Ovary (tissue), 9 donors: Measurements from ENCODE around the gene SNX25. TPM values are rescaled to one million over a fixed set of nuclear protein-coding genes. Genes with fewer than 3 reads are reported as not detected.

ENCODE experiments used
- DNase-seq, 5 donors: peaks; one replicate each; pipeline ENCODE4 v3.0.0-alpha.2; 2019 to 2020
- H3K27ac ChIP-seq, 2 donors: fragments of 200-600 bp; one replicate each; pipeline versions ENCODE4 v1.5.1 to v1.8.0; 2019 to 2022
- H3K27me3 ChIP-seq: fragments of 200-600 bp; one replicate; pipeline ENCODE4 v1.8.0; 2022
- H3K36me3 ChIP-seq: fragments of 200-600 bp; sonication (generic); one replicate; pipeline ENCODE4 v1.5.1; 2019
- H3K4me1 ChIP-seq: one replicate; pipeline ENCODE4 v1.8.1; 2013; ENCODE audit warnings: mild to moderate bottlenecking, moderate library complexity; ENCODE audit not compliant: insufficient read depth
- H3K4me3 ChIP-seq: fragments of 200-600 bp; sonication (generic); one replicate; pipeline ENCODE4 v1.5.1; 2017
- H3K9me3 ChIP-seq, 2 donors: fragments of 200-600 bp in 1 of 2; sonication (generic) in 1 of 2; one replicate each; pipeline versions ENCODE4 v1.5.1 to v1.8.1; 2013 to 2019; ENCODE audit warnings: mild to moderate bottlenecking in 1 of 2, moderate library complexity in 1 of 2
- CTCF ChIP-seq, 3 donors: fragments of 450-650 bp in 2 of 3; fragments of 200-600 bp in 1 of 3; IDR thresholded peaks; one replicate each; pipeline versions ENCODE4 v1.5.1 to v1.8.0; 2016 to 2022; ENCODE audit warnings: antibody characterized with exemption in 3 of 3, mild to moderate bottlenecking in 1 of 3
- EP300 ChIP-seq: sonication (generic); formaldehyde crosslinking; IDR thresholded peaks from one replicate; pipeline ENCODE4 v1.6.1; 2017; ENCODE audit warnings: antibody characterized with exemption
- POLR2A ChIP-seq: fragments of 450-650 bp; IDR thresholded peaks from one replicate; pipeline ENCODE4 v1.6.1; 2017; ENCODE audit warnings: antibody characterized with exemption, mild to moderate bottlenecking, moderate library complexity
- WGBS, 3 donors: extraction: QIAGEN DNeasy Blood & Tissue Kit in 1 of 3; methylation state at CpG; one replicate each; pipeline versions ENCODE4 v1.1.5 to v1.1.7; 2013 to 2017; 5-methylcytosine and 5-hydroxymethylcytosine counted together
- intact Hi-C, 4 donors: fragments of 100-400 bp; cut with DNase I; formaldehyde crosslinking; loops; one replicate each; pipeline versions ENCODE4 v1.11.0 to v1.15.1; 2022 to 2023
- polyA plus RNA-seq, 2 donors: library from polyadenylated mRNA; stranded (reverse); fragments of 200-250 nt in 1 of 2; fragments of 350-450 nt in 1 of 2; fragmentation: Illumina TruSeq in 1 of 2; extraction: RNeasy Lipid Tissue Mini Kit (QIAGEN cat#74804) in 1 of 2; gene quantifications; one replicate each; pipeline ENCODE4 v1.2.3, GENCODE V29; 2013 to 2014
- total RNA-seq, 7 donors: library from RNA; depleted of rRNA in 2 of 7; stranded (reverse); fragments of >200 nt in 2 of 7; fragmentation: NEBNext Ultra II Directional in 3 of 7; extraction: Animal tissue kit (Norgen Biotek cat#: 25700) in 3 of 7; gene quantifications; one replicate each; pipeline versions ENCODE4 v1.1.0 to v1.2.4, GENCODE V29; 2016 to 2023
- donor health status: DM: no; HTN: no; CAD: no; lungs with moderate emphysema.
- donor health status: DM: no; HTN: no; CAD: no.
- donor health status: Bipolar disorder and iron deficiency.
- donor health status: DM: yes; HTN: yes; CAD: no.
- donor health status: DM: no; HTN: no; CAD: no.
- donor health status: DM: yes; HTN: yes; CAD: no.

SNX25 gene
- total and polyA plus RNA-seq, 9 donors, result 7.9 to 28.4 (median 19.1) TPM

- Histone ChIP-seq H3K4me3 (no peak overlapping the region), H3K27ac (no peak overlapping the region), H3K36me3 (no peaks in the 10 kb centered on the region), H3K27me3 (no peaks in the 10 kb centered on the region), H3K4me1 (no peaks in the 10 kb centered on the region), H3K9me3 (no peaks in the 10 kb centered on the region)
- 30 to 54% (median 43%) methylated on average over 4 of the region's 4 CpGs for WGBS, 3 donors
- no peak for TF ChIP-seq CTCF (IDR thresholded peaks at IDR 0.05)
- TF ChIP-seq POLR2A, result no peak
- no peak for TF ChIP-seq EP300
- no peak for DNase-seq
- intact Hi-C loops, result loop anchor here in 1 of 4 donors (10.0 kb wide), 2 partner anchors 45 to 835 kb away; partner anchors contain the start of gene SLC25A4
Measured at GRCh38 chr4:185189606-185190305, 19.6 kb upstream of the SNX25 start.

- DNase-seq, result no peak
- no peak overlapping the region for H3K27ac ChIP-seq
- no peaks in the 10 kb centered on the region for H3K36me3 ChIP-seq
- no peak for TF ChIP-seq EP300
- no peak for TF ChIP-seq CTCF (IDR thresholded peaks at IDR 0.05)
- TF ChIP-seq POLR2A, result no peak
- H3K9me3 ChIP-seq, result no peaks in the 10 kb centered on the region
- H3K27me3 ChIP-seq, result no peaks in the 10 kb centered on the region
- H3K4me1 ChIP-seq, result no peaks in the 10 kb centered on the region
- 67 to 81% (median 71%) methylated on average over 6 of the region's 6 CpGs for WGBS, 3 donors
- intact Hi-C loops, result loop anchor here in 1 of 4 donors (10.0 kb wide), 2 partner anchors 46 to 834 kb away; partner anchors contain the start of gene SLC25A4
- no peak overlapping the region for H3K4me3 ChIP-seq
Measured at GRCh38 chr4:185190306-185190856, 19.0 kb upstream of the SNX25 start.

- 93 to 96% (median 94%) methylated on average over 1 of the region's 1 CpG for WGBS, 3 donors
- H3K4me1 ChIP-seq, result no peaks in the 10 kb centered on the region
- H3K9me3 ChIP-seq, result no peaks in the 10 kb centered on the region
- intact Hi-C loops, result loop anchor here in 1 of 4 donors (10.0 kb wide), 2 partner anchors 47 to 833 kb away; partner anchors contain the start of gene SLC25A4
- H3K27ac ChIP-seq, result no peak overlapping the region
- H3K4me3 ChIP-seq, result no peak overlapping the region
- H3K27me3 ChIP-seq, result no peaks in the 10 kb centered on the region
- TF ChIP-seq EP300 (no peak), CTCF (IDR thresholded peaks at IDR 0.05) (no peak), POLR2A (no peak)
- DNase-seq, result no peak
- no peaks in the 10 kb centered on the region for H3K36me3 ChIP-seq
Measured at GRCh38 chr4:185192059-185192458, 17.3 kb upstream of the SNX25 start.

- Histone ChIP-seq H3K9me3 (no peaks in the 10 kb centered on the region), H3K27me3 (no peaks in the 10 kb centered on the region), H3K27ac (no peak overlapping the region), H3K4me3 (no peak overlapping the region), H3K4me1 (no peaks in the 10 kb centered on the region), H3K36me3 (no peaks in the 10 kb centered on the region)
- no peak for DNase-seq
- WGBS, 3 donors, result 65 to 69% (median 65%) methylated on average over 9 of the region's 9 CpGs
- intact Hi-C loops, result loop anchor here in 1 of 4 donors (10.0 kb wide), 2 partner anchors 50 to 830 kb away; partner anchors contain the start of gene SLC25A4
- TF ChIP-seq CTCF (IDR thresholded peaks at IDR 0.05) (no peak), EP300 (no peak), POLR2A (no peak)
Measured at GRCh38 chr4:185194924-185195888, 14.2 kb upstream of the SNX25 start.
